ENCODE measurements around the gene ANP32A. TPM values are rescaled to one million over a fixed set of nuclear protein-coding genes. Genes with fewer than 3 reads are reported as not detected.

ANP32A gene
- total RNA-seq, 1 donor from 2014 or later = 234 TPM

- intact Hi-C loops (cut with micrococcal nuclease) = no loop called here
These were observed 35.2 kb downstream of the ANP32A start for GRCh38 chr15:68785541-68785940.

- intact Hi-C loops (cut with micrococcal nuclease) = no loop called here
These were observed 36.5 kb downstream of the ANP32A start for GRCh38 chr15:68784206-68784605.

- intact Hi-C loops (cut with micrococcal nuclease) = loop anchor here (1.0 kb wide), 2 partner anchors 46 to 92 kb away; no protein-coding TSS in a partner anchor
These were observed 37.3 kb downstream of the ANP32A start for GRCh38 chr15:68783226-68784058.

- intact Hi-C loops (cut with micrococcal nuclease) = loop anchor here (1.0 kb wide), 2 partner anchors 47 to 93 kb away; no protein-coding TSS in a partner anchor
These were observed 38.0 kb downstream of the ANP32A start for GRCh38 chr15:68782589-68783161.

- intact Hi-C loops (cut with micrococcal nuclease) = no loop called here
These were observed 38.7 kb downstream of the ANP32A start for GRCh38 chr15:68781766-68782588.

- intact Hi-C loops (cut with micrococcal nuclease) = no loop called here
These were observed 39.5 kb downstream of the ANP32A start for GRCh38 chr15:68781217-68781616.

GRCh38 chr15:68778876-68779275, 41.8 kb downstream of the ANP32A start:
- intact Hi-C loops (cut with micrococcal nuclease) = no loop called here

- intact Hi-C loops (cut with micrococcal nuclease) = no loop called here
These were observed 44.0 kb downstream of the ANP32A start for GRCh38 chr15:68776477-68777270.

GRCh38 chr15:68775671-68776476, 44.8 kb downstream of the ANP32A start:
- intact Hi-C loops (cut with micrococcal nuclease) = no loop called here

GRCh38 chr15:68775236-68775577, 45.5 kb downstream of the ANP32A start:
- intact Hi-C loops (cut with micrococcal nuclease) = no loop called here

GRCh38 chr15:68774521-68775235, 46.0 kb downstream of the ANP32A start:
- intact Hi-C loops (cut with micrococcal nuclease) = no loop called here

- intact Hi-C loops (cut with micrococcal nuclease) = no loop called here
These were observed 46.6 kb downstream of the ANP32A start for GRCh38 chr15:68774120-68774519.

GRCh38 chr15:68773036-68773435, 47.7 kb downstream of the ANP32A start:
- intact Hi-C loops (cut with micrococcal nuclease) = no loop called here

- intact Hi-C loops (cut with micrococcal nuclease) = no loop called here
These were observed 50.5 kb downstream of the ANP32A start for GRCh38 chr15:68770216-68770615.

- intact Hi-C loops (cut with micrococcal nuclease) = no loop called here
These were observed 51.0 kb downstream of the ANP32A start for GRCh38 chr15:68769702-68770101.

GRCh38 chr15:68768321-68768720, 52.4 kb downstream of the ANP32A start:
- intact Hi-C loops (cut with micrococcal nuclease) = no loop called here

GRCh38 chr15:68767833-68768232, 52.9 kb downstream of the ANP32A start:
- intact Hi-C loops (cut with micrococcal nuclease) = no loop called here

- intact Hi-C loops (cut with micrococcal nuclease) = no loop called here
These were observed 54.9 kb downstream of the ANP32A start for GRCh38 chr15:68765602-68766368.

GRCh38 chr15:68764090-68764489, 56.6 kb downstream of the ANP32A start:
- intact Hi-C loops (cut with micrococcal nuclease) = no loop called here

Measured in T-helper 2 cell treated with Interferon-gamma antibody and Interleukin-4, amounts not matched to agents 100 ng/mL and 5 ng/mL, for 36 hours (primary cell).